ENCODE results near the gene HNRNPU.
A peak's percentile ranks its signal among the peaks of the same experiment; 100 is the strongest.

HNRNPU gene

GRCh38 chr1:244864253-244865027 lies at the start of gene HNRNPU:
Gene HNRNPU (minus strand): TSS chr1:244864543. CDS start chr1:244864307, 236 bp downstream.
- DNase-seq, result peak; percentile 86 to 94

DNA sequence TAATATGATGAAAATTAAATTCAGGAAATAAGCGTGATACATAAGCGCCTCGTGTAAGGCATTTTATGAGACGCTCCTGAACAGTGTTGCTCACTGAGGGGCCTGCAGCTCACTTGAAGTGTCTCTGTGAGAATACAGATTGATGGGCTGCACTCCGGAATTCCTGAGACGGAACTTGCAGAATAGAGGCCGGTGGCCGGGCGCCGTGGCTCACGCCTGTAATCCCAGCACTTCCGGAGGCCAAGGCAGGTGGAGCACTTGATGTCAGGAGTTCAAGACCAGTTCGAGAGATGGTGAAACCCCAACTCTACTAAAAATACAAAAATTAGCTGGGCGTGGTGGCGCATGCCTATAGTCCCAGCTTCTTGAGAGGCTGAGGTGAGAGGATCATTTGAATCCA lies 49.5 kb upstream of the HNRNPU start:
- no peak for DNase-seq

DNA sequence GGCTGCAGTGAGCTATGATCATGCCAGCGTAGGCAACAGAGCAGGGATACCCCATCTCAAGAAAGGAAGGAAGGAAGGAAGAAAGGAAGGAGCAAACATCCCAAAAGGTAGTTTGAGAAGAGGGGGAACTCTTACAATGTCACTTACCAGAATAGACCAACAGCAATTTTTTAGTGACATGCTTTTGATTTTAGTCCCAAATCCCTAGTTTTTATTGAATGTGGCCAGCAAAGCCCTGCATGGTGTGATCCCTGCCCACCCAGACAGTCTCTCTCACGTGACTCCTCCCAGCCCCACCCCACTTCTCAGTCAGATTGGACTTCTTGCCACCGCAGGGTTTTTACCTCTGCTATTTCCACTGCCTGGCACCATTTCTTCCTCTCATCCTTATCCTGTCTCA lies 39.8 kb upstream of the HNRNPU start:
- DNase-seq, result no peak

DNA sequence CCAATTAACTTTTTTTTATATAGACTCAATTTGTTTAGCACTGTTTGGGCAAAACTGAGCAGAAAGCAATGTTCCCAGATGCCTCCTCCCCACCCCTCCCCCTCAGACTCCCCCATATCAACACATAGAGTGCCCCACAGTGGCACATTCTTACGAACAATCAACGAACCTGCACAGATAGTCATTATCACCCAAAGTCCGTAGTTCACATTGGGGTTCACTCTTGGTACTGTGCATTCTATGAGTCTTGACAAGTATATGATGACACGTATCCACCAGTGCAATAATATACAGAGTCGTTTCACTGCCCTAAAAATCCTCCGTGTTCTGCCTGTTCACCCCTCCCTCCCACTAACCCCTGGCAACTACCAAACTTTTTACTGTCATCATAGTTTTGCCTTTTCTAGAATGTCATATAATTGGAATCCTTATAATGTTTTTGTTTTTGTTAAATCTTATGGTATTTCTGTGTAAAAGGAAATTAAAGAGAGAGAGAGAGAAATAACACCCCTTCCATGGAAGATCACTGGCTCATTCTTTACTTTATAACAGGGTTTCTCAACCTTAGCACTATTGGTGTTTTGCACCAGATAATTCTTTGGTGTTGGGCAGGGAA lies 37.2 kb upstream of the HNRNPU start:
- DNase-seq, result no peak

GRCh38 chr1:244897476-244898254 lies 33.3 kb upstream of the HNRNPU start:
- DNase-seq, result no peak

DNA sequence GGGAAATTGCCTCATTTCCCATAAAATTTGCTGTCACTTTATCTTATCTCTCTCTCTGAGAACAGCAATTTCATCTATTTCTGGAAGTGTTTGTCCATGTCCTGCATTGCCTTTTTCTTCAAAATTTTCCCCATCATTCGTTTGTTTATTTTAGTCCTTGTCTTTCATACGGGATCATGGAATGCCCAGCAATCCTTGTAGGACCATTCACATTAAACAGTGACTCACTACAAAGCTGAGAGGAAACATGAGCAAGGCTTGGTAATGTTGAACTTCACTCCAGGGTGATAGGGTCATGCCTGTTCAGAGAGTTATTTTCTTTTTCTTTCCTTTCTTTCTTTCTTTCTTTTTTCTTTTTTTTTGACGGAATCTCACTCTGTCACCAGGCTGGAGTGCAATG lies 32.2 kb upstream of the HNRNPU start:
- DNase-seq, result no peak

- no peak for DNase-seq
Observed at GRCh38 chr1:244893836-244894235, 29.5 kb upstream of the HNRNPU start.

GRCh38 chr1:244887281-244887680 lies 22.9 kb upstream of the HNRNPU start:
- DNase-seq, result no peak

GRCh38 chr1:244881552-244882280 lies 17.4 kb upstream of the HNRNPU start:
- no peak for DNase-seq

DNA sequence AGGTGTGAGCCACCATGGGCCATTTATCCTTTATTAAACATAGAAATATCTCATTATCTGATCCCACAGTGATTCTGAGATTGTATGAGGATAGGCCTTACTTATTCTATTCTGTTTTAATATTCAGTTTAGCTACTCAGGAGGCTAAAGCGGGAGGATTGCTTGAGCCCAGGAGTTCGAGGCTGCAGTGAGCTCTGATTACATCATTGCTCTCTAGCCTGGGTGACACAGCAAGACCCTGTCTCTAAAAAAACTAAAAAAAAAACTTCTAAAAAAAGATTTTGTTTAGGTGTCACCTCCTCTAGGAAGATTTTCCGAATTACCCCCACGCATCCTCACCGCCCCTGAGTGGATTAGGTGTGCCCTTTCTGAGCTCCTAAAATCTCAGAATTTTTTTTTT lies 14.3 kb upstream of the HNRNPU start:
- DNase-seq, result no peak

DNA sequence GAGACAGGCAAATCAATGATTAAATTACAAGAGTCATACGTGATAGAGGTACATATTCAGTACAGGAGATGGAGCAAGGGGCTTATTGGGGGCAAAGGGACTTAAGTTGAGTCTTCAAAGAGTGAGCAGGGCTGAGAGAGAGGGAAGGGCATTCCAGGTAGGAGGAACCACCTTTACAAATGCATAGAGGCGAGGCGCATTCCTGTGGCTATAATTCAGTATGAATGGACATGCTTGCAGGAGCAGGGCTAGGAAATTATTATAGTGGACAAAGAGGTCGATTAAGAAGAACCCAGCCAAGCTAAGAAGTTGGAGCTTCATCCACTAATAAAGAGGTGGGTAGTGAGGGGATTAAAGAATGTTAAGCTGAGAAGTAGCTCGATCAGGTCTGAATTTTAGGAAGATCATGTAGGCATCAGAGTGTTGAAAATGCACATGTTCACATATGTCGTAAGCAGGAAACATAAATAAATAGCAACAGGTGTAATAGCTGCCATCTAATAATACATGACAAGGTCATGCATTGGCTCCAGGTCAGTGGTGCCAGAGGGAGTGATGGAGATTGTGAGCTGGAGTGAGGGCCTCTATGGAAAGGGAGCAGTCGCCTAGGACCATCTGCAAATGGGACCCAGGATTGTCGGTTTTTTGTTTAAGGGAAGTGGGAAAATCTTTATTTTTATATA lies 12.0 kb upstream of the HNRNPU start:
- DNase-seq, result no peak

DNA sequence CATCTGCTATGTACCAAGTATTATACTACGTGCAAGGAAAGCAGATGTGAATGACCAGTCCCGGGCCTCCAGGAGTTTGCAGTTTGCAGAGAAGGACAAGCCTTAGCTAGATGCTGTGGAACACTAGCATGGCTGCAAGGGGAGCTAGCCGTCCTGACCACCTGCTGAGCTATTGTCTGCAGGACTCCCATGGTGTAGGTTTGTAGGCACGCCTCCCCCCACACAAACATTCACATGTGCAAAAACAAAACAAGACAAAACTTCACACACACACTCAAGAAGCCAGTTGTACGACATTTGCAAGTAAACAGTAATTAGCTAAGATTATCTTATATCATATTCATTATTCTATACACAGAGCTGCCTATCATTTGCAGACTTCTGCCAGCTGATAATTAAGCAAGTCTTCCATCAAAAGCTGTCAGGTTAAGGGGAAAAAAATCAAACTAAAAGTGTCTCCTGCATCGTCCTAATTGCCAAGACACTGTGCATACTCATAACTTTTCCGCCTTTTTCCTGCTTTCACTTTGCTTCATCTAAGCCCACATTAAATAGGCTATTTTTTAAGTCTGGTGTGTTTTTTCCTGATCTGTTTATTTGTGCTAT lies 10.7 kb upstream of the HNRNPU start:
- no peak for DNase-seq

- no peak for DNase-seq
Observed at GRCh38 chr1:244869950-244870349, 5.6 kb upstream of the HNRNPU start.

DNA sequence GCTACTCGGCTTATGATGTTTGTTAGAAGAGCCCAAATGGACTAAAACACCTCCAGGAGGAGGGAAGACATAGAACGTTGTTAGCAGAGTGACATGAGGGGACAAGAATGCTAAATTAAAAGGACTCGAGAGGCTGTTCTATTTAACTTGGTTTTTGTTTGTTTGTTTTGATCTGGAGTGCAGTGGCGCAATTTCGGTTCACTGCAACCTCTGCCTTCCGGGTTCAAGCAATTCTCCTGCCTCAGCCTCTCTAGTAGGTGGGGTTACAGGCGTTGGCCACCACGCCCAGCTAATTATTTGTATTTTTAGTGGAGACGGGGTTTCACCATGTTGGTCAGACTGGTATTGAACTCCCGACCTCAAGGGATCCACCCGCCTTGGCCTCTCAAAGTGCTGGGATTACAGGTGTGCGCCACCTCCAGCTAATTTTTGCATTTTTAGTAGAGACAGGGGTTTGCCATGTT lies 5.1 kb upstream of the HNRNPU start:
- no peak for DNase-seq

DNA sequence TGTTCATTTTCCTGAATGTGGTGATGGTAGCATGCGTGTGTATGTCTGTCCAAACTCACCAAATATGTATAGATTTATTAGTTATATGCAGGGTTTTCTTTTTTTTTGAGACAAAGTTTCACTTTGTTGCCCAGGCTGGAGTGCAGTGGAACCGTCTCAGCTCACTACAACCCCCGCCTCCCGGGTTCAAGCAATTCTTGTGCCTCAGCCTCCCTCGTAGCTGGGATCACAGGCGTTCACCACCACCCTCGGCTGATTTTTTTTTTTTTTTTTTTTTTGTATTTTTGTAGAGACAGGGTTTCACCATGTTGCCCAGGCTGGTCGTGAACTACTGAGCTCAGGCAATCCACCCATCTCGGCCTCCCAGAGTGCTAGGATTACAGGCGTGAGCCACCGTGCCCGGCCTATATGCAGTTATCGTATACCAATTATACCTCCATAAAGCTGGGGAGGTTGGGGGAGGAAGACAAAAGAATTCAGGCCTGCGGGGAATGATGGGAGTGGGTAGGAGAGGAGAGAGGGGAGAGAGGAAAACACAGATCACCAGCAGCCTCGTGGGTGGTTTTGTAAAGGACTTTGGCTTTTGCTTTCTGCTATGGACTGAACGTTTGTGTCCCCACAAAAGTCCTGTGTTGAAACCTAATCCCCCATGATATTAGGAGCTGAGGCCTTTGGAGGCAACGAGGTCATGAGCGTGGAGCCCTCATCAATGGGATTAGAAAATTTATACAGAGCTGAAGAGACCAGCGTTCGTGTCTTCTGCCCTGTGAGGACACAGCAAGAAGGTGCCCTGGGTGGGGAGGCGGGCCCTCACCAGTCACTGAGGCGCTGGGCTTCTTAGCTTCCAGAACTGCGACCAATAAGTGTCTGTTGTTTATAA lies 4.4 kb upstream of the HNRNPU start:
- no peak for DNase-seq

DNA sequence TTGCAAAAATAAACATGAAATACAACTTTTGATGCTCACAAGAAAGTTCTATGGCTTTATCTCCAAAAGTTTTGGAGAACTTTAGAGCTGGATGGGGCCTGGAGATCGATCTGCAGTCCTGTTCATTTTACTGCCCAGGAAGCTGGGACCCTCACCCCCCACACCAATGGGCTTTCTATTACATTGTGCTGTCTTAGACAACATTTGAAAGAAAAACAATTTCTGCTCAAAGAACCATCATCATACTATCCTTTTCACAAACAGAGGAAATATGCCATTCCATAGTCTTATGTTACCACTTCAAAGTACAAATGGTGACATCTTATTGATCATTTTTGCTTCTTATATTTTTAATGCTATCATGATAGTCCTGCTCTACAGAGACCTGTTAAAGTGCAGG lies 2.0 kb upstream of the HNRNPU start:
- DNase-seq, result no peak

GRCh38 chr1:244865820-244866219 lies 1.5 kb upstream of the HNRNPU start:
- DNase-seq, result no peak

- peak in 1 of 2 donors; percentile 61 for DNase-seq
Observed at GRCh38 chr1:244865028-244865371, 657 bp upstream of the HNRNPU start.

GRCh38 chr1:244863491-244864252 lies 671 bp downstream of the HNRNPU start:
- DNase-seq, result peak in 1 of 2 donors; percentile 49
